Right ventricle myocardium superior (tissue), 1 donor: ENCODE data around the gene GPC5. TPM values are rescaled to one million over a fixed set of nuclear protein-coding genes. Genes with fewer than 3 reads are reported as not detected.

Experiments
- ATAC-seq: fragments of 200-7000 bp; cut with Tn5 transposase; one replicate; pipeline ENCODE4 v1.9.1; 2020; ENCODE audit warnings: mild to moderate bottlenecking; ENCODE audit not compliant: poor library complexity
- DNase-seq: peaks from one replicate; pipeline ENCODE4 v3.0.0-alpha.2; 2020
- intact Hi-C: fragments of 100-400 bp; cut with DNase I; formaldehyde crosslinking; loops from one replicate; pipeline ENCODE4 v1.11.2; 2022
- total RNA-seq: library from RNA; stranded (reverse); fragmentation: NEBNext Ultra II Directional; extraction: Animal tissue kit (Norgen Biotek cat#: 25700); gene quantifications from one replicate; pipeline ENCODE4 v1.2.1, GENCODE V29; 2021
- donor health status: DM: no; HTN: yes; CAD: no; lungs with severe emphysema.

Gene GPC5
- total RNA-seq, 1 donor from 2014 or later = 1.4 TPM

DNA sequence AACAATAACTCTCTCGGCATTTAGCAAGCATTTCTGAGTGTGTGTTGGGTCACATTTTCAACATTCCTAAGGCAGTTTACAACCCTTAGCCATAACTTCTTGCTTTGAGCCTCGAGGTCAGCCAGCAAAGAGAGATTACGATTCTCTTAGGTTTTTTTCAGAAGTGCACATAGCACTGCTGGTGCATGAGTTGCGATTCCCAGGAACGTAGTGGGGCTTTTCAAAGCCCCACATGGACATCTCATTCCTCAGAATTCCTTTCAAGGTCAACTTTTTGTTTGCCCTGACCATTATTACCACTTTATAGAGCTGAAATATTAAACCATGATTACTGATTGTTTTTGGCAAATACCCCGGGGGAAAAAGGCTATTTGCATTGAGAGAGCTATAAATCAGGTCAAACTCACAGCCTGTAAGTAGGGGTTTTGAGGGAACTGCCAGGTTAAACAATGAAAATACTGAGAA, 705.3 kb downstream of the GPC5 start:
- DNase-seq (no peak), ATAC-seq (no peak)
- intact Hi-C loops = no loop called here

DNA sequence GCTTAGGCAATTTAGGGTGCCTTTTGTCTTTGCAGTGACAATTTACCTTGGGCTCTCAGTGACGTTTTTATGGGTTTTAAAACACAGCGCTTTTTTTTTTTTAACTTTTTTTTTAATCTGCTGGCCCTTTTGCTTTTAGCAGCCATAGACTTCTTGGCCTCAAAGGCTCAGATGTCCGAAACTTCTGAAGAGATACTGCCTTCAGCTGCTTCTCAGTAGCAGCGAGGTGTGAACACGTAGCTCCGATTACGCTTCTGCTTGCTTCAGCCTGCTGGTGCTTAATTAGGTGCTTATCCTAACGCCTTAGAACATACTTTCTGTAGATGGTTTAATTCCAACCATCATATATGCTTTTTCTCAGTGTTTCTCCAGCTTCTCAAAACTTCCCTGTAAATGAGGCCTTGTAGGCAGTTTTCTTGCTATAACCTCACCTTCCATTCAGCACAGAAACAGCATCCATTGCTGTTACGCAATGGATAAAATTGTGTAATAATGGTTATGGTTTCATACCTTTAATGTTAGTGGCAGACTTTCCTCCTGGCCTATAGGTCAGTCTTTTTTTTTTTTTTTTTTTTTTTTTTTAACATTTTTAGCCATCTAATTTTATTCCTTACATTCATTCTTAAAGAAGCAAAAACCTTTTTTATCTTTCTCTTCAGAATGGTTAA, 723.9 kb downstream of the GPC5 start:
- no peak for DNase-seq
- intact Hi-C loops = no loop called here
- no peak for ATAC-seq

DNA sequence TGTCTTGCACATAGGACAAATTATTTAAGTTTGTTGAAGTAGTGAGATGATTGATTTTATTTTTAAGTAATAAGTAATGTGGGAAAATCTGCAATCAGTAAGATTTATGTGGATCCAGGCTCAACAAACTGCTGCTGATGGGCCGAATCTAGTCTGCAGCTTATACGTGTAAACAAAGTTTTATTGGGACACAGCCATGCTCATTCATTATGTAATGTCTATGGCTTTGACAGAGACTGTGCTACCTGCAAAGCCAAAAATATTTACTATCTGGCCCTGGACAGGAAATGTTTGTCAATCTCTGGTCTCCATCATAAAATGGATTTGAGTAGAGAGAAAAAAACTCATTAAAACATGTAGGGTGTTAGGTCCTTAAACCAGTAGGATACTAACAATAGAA, 728.0 kb downstream of the GPC5 start:
- intact Hi-C loops = no loop called here
- DNase-seq = no peak

DNA sequence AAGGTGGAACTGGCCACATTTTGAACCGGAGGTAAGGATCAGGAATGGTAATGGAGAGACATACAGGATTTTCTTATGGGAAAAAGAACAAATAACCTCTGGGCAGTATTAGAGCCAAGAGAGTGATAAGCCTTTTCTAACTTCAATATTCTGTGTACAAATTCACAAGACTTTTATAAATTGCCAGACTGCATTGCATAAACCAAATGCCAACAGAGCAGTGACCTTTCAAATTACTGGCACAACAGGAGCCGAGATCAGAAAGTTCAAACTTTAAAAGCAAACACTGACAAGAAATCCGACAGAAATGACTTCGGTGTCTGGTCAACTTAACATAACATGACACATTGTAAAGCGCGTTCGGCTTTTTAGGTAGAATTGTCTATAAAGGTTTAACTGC, 737.1 kb downstream of the GPC5 start:
- no peak for DNase-seq
- intact Hi-C loops = no loop called here
- no peak for ATAC-seq

More for the DNA sequence above, 728.0 kb downstream of the GPC5 start:
- no peak for ATAC-seq

DNA sequence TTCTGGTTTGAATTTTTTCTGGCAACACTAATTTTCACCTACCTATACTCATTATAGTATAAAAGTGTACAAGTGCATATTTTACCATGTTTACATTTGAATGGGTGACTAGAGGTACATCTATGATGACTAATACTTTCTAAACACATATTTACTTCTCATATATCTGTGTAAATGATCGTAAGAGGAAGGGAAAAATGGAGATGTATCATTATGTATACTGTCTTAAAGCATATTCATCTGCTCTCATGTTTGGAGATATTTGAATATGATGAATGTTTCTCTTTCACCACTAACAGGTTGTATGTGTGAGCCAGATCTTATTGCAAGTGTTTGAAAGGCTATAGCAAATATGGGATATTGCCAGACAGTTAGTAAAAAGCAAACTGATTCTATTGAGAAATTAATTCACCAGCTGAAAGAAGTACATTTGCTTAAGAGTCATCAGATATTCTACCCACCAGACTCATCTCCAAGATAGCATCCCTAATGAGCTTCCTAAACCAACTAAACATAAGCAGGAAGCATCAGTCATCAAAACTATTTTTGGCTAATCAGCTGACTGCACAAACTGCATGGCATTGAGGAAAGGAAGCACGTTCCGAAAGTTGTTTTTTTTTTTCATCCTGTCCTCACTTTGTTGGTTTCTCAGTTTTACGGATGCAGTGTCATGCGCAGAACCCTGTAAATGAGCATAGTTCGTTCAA, 738.2 kb downstream of the GPC5 start:
- intact Hi-C loops = no loop called here
- DNase-seq = no peak

DNA sequence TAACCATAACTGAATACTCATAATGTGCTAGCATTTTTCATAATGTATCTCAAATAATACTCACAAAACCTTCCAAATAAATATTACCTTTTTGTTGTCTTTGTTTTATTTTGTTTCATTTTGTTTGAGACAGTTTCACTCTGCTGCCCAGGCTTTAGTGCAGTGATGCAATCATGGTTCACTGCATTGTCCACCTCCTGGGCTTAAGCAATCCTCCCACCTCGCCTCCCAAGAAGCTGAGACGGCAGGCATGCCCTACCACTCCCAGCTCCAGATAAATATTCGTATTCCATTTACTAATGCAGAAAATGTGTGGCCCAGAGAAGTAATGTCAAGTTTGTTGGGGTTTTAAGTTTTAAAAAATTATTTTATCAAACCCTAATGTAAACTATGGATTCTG, 739.1 kb downstream of the GPC5 start:
- DNase-seq (no peak), ATAC-seq (no peak)
- intact Hi-C loops = no loop called here

More for the DNA sequence above, 738.2 kb downstream of the GPC5 start:
- no peak for ATAC-seq

DNA sequence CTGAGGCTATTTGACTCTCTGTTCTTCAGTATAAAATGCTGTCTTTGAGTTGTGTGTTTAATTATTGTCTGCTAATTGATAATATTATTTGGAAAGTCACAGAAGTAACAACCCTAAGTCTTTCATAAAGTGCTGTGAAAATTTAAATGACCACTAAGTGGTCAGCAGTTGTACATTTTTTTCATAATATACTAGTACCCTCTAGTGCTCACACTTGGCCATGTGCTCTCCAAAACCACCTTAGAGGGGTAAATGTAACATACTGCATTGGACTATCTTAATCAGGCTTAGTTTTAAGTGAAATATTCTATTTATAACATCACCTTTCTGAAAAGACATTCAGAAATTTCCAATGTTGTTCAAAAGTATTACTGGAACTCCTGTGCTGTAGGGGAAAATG, 745.3 kb downstream of the GPC5 start:
- intact Hi-C loops = no loop called here
- ATAC-seq (no peak), DNase-seq (no peak)

DNA sequence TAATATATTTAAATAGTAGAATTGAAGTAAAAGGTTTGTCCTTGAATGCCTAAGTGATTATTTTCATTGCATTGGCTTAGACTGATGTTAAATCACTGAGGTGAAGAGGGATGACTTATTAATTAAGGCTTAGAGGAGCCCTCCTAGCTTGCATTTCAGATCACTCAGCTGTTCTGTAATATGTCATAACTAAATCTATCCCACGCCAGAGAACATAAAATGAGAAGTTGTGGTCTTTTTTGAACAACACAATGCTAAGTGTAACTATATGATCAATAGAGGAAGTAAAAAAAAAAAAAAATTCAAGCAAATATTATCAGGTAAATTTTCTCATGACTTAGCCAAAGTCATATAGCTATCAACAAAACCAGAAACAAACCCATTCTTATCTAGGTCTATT, 752.2 kb downstream of the GPC5 start:
- DNase-seq = no peak
- intact Hi-C loops = no loop called here
- ATAC-seq = no peak

DNA sequence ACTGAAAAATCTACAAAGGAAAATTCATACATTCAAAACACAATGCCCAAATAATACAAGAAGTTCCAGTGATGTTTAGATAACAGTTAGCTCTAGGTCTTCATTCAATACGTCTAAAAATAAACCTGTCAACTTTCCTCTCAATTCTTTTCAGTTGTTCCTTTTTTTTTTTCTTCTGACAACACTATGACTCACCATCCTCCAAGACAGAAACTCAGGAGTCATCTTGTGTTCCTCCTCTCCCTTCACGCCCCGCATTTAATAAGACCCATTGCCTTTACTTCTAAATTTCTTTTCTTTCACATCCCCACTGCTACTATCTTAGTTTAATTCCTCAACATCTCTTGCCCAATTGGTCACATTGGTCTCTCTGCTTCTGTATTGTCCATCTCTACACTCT, 759.9 kb downstream of the GPC5 start:
- intact Hi-C loops = no loop called here
- DNase-seq (no peak), ATAC-seq (no peak)

DNA sequence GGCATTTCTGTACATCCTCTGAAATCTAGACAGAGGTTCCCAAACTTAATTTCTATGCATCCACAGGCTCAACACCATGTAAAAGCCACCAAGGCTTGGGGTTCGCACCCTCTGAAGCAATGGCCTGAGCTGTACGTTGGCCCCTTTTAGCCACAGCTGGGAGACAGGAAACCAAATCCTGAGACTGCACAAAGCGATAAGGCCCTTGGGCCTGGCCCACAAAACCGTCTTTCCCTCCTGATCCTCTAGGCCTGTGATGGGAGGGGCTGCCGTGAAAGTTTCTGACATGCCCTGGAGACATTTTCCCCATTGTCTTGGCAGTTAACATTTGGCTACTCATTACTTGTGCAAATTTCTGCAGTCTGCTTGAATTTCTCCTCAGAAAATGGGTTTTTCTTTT, 766.4 kb downstream of the GPC5 start:
- ATAC-seq (no peak), DNase-seq (no peak)
- intact Hi-C loops = no loop called here

DNA sequence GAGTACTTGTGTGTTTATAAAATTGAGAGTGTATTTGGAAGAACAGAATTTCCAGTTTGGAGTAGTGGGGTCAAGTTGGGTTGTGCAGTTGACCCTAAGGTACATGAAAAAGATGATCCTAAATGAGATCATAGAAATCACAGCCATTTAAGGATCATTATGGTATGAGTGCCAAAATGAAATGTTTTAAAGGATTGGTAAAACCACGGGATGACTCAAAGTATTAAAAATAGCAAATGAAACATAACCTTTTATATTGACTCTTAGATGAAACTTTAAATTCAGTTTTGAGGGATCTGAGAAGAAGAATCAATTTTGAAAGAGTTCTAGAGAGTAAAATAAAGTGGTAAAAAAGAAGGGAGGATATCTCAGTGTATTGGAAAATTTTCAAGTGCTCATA, 773.8 kb downstream of the GPC5 start:
- ATAC-seq (no peak), DNase-seq (no peak)
- intact Hi-C loops = no loop called here

DNA sequence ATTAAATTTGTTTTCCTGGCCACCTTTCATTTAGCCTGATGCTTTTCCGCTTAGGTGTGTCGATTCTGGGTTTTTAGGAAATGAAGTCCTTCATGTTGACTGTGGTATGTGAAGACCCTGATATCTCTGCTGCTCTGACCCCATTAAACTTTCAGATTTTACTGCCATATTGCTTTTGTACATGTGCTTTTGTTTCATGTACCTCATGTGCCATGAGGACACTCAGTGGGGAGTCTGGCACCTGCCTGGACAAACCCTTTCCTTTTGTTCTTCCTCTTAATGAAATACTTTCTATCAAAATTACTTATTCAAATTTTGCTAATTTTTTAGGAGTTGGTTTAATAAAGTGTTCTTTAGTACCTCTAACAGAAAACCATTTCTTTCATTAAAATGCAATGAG, 774.8 kb downstream of the GPC5 start:
- ATAC-seq (no peak), DNase-seq (no peak)
- intact Hi-C loops = no loop called here

DNA sequence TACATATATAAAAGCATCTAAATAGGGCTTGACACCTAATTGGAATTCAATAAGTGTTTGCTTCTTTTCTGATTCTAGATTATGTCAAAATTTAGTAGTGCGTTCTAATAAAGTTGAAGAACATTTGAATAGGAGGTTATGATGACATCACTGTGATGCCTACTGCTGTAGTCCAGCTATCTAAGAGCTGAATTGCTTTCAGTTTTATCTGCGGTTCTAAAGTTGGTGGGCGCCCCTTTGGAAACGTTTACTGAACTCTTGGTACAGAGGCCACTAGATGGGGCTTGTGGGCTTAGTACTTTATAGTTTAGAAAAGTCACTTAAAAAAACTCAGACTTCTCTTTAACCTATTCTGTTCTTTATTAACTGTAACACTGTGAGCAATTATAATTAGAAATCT, 776.9 kb downstream of the GPC5 start:
- ATAC-seq (no peak), DNase-seq (no peak)
- intact Hi-C loops = no loop called here

DNA sequence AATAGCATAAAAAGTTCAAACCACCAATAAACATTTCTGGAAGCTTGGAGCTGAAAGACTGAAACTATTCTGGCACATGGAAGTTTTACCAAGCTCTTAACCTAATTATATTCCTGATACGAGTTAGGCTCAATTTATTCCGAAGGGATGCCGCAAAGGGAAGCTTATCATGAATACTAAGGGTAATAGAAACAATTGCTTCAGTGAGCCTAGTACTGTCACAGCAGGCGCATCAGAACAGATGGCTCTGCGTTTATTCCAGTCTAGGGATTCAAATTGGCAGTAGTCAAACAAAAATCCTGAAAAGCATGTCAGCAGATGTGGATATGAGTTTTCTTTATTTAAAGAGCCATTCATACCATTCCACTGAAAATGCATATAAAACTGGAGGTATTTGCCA, 779.5 kb downstream of the GPC5 start:
- intact Hi-C loops = no loop called here
- no peak for DNase-seq
- ATAC-seq = no peak

DNA sequence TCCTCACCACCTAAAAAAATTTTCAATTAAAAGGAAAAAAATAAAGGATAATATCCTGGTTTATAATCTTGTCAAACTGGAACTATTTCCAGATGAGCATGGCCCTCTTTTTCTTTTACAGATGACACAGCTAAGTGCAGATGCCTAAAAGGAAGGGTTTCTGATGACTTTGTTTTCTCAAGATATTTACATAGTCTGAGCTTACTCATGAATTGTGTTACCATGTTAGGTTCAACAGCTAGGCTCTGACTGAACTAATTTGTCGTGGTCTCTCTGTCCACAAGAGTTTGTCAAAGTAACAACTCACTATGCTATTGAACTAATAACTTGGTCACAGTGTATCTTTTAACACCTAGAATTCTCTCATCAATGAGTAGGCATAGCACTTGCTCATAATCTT, 780.8 kb downstream of the GPC5 start:
- DNase-seq (no peak), ATAC-seq (no peak)
- intact Hi-C loops = no loop called here

DNA sequence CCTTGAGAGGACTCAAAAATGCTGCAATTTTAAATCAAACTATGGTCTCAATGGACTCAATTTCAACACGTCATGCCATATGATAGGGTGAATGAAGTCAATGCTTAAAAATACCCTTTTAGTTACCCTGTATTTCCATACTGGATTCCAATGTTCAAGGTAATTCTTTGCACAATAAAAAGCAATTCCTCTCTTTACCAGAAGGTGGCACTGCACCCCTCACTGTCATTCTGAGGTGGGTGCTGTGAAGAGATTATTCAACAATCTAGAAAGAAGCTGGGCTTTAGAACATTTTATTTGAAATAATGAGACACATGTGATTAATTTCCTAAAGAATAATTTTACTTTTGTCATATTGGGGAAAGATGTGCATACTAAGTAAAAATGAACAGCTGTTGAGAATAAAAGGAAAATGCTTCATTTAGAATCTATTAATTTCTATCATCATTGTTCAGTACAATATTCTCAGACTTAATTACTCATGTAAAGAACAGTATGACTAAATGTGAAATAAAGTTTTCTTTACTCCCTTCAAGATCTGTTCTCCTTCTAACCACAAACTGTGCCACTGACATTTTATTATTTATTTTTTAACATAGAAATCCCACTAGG, 789.1 kb downstream of the GPC5 start:
- intact Hi-C loops = loop anchor here (5.0 kb wide), 1 partner anchor 170 kb away; no protein-coding TSS in a partner anchor
- ATAC-seq = peak; percentile 65
- no peak for DNase-seq

DNA sequence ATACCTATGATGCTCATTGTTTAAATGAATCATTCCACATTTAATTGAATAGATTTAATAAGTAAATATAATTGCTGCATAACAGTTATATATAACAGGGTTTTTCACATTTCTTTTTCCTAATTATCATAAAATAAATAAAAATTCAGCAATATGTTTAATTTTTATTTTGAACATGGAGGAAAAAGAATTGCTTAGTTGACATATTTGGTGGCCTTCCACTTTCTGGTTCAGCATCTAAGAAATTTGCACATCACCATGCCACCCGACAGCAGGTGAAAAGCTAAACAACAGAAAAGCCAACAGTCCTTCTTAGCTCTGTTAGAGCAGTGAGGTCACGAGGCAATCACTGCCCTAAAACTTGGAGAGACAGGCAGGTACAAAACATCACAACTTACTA, 790.2 kb downstream of the GPC5 start:
- intact Hi-C loops = loop anchor here (5.0 kb wide), 1 partner anchor 169 kb away; no protein-coding TSS in a partner anchor
- ATAC-seq (no peak), DNase-seq (no peak)

DNA sequence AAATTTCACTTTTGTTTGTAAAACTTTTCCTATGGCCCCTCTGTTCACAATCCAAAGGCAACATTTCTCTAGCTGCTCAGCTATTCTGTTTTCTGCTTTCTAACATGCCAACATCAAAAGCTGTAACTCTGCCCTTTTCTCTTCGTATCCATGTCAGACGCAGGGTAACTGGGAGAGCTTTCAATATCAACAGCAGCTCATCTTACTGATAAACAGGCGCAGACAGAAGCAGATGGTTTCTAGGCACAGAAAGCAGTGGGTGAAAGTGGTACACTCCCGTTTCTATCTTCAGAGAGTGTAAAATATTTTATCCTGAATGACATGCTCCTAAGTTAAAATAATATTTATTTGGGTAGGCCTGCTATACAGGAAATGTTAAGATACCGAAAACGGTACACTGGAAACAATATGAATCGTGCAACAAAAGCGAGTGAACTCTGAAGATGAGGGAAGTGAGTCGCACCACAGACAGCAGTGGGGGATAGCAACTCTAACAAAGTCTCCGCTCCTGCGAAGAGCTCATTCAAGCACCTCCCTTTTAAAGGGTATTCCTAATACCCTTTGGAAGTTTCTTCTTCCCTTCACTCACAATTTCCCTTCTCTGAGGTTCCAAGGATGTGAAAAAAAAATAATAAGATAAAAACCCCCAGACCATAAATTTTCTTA, 798.3 kb downstream of the GPC5 start:
- no peak for DNase-seq
- ATAC-seq = no peak
- intact Hi-C loops = no loop called here

DNA sequence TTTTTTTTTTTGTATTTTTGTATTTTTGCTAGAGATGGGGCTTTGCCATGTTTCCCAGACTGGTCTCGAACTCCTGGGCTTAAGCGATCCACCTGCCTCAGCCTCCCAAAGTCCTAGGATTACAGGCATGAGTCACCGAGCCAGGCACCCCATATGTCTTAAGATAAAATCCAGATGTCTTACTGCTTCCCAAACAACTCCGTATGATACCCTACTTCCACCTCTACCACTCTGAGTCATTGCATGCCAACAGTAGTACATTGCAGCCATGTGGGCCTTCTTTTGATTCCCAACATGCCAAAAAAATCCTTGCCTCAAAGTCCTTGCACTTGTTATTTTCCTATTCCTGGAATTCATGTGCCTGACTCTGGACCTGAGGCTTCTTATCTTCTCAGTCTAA, 799.2 kb downstream of the GPC5 start:
- DNase-seq (no peak), ATAC-seq (no peak)
- intact Hi-C loops = no loop called here

DNA sequence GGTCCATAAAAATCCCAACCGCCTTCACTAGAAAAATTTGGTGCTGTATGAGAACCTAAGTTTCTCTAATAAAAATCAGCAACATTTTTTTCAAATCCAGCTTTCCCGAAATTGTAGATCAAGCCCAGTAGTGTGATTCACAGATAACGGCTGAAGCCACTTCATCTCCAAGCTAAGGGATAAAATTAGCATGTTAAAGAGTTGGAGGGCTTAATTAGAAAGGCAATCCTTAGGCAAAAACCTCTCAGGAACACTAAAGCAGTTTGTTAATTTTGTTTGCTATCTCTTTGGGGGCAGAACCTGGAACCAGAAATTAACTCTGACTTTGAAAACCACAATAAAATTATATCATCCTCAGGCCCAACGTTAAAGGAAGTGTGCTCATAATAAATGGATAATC, 820.2 kb downstream of the GPC5 start:
- no peak for DNase-seq
- intact Hi-C loops = no loop called here
- no peak for ATAC-seq
